MM.1S (cell line): Measurements from ENCODE around the gene ZNF366.

Experiments
- DNase-seq: peaks from one replicate; pipeline ENCODE4 v3.0.0-alpha.2; 2015
- H2AFZ ChIP-seq: fragments of 300-600 bp; sonication (generic); 2 replicates; pipeline ENCODE4 v1.6.0; 2016; ENCODE audit warnings: antibody characterized with exemption, low read length
- H3F3A ChIP-seq: fragments of 300-600 bp; sonication (generic); 2 replicates; pipeline ENCODE4 v1.6.1; 2016; ENCODE audit warnings: mild to moderate bottlenecking, antibody characterized with exemption, low read length, moderate library complexity, mixed read lengths; ENCODE audit not compliant: insufficient read depth
- H3K27ac ChIP-seq: fragments of 300-600 bp; sonication (generic); 2 replicates; pipeline ENCODE4 v1.5.1; 2016; ENCODE audit warnings: mild to moderate bottlenecking, low read length
- H3K27me3 ChIP-seq: fragments of 300-600 bp; sonication (generic); replicated peaks from 2 replicates; pipeline ENCODE4 v1.6.0; 2016; ENCODE audit warnings: low read length; ENCODE audit not compliant: insufficient read depth
- H3K36me3 ChIP-seq: fragments of 300-600 bp; sonication (generic); replicated peaks from 2 replicates; pipeline ENCODE4 v1.6.1; 2016; ENCODE audit warnings: mild to moderate bottlenecking, low read length, mixed read lengths; ENCODE audit not compliant: insufficient read depth
- H3K4me1 ChIP-seq: fragments of 300-600 bp; sonication (generic); 2 replicates; pipeline ENCODE4 v1.6.1; 2016; ENCODE audit warnings: low read length, mixed read lengths
- H3K4me2 ChIP-seq: fragments of 300-600 bp; sonication (generic); 2 replicates; pipeline ENCODE4 v1.6.0; 2016; ENCODE audit warnings: low read depth, low read length
- H3K4me3 ChIP-seq: fragments of 300-600 bp; sonication (generic); 2 replicates; pipeline ENCODE4 v1.5.1; 2016; ENCODE audit warnings: low read length, mixed read lengths
- H3K79me2 ChIP-seq: fragments of 300-600 bp; sonication (generic); 2 replicates; pipeline ENCODE4 v1.6.1; 2016; ENCODE audit warnings: mixed run types, low read length, mixed read lengths
- H3K9ac ChIP-seq: fragments of 300-600 bp; sonication (generic); 2 replicates; pipeline ENCODE4 v1.6.1; 2016; ENCODE audit warnings: low read length, mixed read lengths
- H3K9me2 ChIP-seq: fragments of 300-600 bp; sonication (generic); replicated peaks from 2 replicates; pipeline ENCODE4 v1.6.1; 2016; ENCODE audit warnings: mild to moderate bottlenecking, low read length, mixed read lengths; ENCODE audit not compliant: insufficient read depth
- H3K9me3 ChIP-seq: fragments of 300-600 bp; sonication (generic); replicated peaks from 2 replicates; pipeline ENCODE4 v1.6.1; 2016; ENCODE audit warnings: mild to moderate bottlenecking, low read length, mixed read lengths; ENCODE audit not compliant: insufficient read depth
- H4K20me1 ChIP-seq: fragments of 300-600 bp; sonication (generic); 2 replicates; pipeline ENCODE4 v1.6.1; 2016; ENCODE audit warnings: mild to moderate bottlenecking, low read length, moderate library complexity, mixed read lengths; ENCODE audit not compliant: insufficient read depth
- EZH2 ChIP-seq: fragments of 300-600 bp; sonication (generic); optimal IDR thresholded peaks from 2 replicates; pipeline ENCODE3; 2017; ENCODE audit warnings: low read depth, mild to moderate bottlenecking, antibody characterized with exemption, low read length, mixed read lengths
- EZH2phosphoT487 ChIP-seq: fragments of 300-600 bp; sonication (generic); IDR thresholded peaks from 2 replicates; pipeline ENCODE4 v1.6.1; 2018; ENCODE audit warnings: antibody characterized with exemption, low read length
- TF ChIP-seq, protein P1 (sequence below): fragments of 300-600 bp; sonication (generic); IDR thresholded peaks from 2 replicates; pipeline ENCODE4 v1.5.1; 2016; ENCODE audit warnings: antibody characterized with exemption, low read length, mixed read lengths

Gene ZNF366

DNA sequence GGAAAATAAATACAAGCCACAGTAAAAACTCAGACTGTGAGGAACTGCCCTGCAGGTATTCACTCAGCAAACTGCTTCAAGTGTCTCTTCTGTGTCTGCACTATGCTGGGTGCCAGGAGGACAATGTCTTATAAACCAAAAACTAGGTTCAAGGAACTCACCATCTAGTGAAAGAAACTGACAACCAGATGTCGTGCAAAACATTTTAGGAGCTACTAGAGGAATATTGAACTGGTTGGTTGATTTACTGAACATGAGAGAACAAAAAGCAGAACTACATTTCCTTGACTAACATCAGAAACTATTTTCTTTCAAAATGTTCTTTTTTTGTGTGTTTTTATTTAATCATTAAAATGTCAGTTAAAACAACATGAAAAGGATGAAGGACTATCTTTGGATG is 35.2 kb downstream of the ZNF366 start:
- Histone ChIP-seq H3F3A (no peaks in the 10 kb centered on the region), H3K9ac (no peak overlapping the region), H4K20me1 (no peaks in the 10 kb centered on the region), H2AFZ (no peak overlapping the region), H3K4me1 (0 out of 2 replicates have a peak, but pooled peaks cover under 1% of the 10 kb centered on the region), H3K9me2 (no peaks in the 10 kb centered on the region), H3K27ac (no peak overlapping the region), H3K27me3 (no peaks in the 10 kb centered on the region), H3K9me3 (no peaks in the 10 kb centered on the region), H3K79me2 (no peaks in the 10 kb centered on the region), H3K4me2 (no peak overlapping the region), H3K4me3 (no peak overlapping the region), H3K36me3 (no peaks in the 10 kb centered on the region)
- TF ChIP-seq, protein P1, sequence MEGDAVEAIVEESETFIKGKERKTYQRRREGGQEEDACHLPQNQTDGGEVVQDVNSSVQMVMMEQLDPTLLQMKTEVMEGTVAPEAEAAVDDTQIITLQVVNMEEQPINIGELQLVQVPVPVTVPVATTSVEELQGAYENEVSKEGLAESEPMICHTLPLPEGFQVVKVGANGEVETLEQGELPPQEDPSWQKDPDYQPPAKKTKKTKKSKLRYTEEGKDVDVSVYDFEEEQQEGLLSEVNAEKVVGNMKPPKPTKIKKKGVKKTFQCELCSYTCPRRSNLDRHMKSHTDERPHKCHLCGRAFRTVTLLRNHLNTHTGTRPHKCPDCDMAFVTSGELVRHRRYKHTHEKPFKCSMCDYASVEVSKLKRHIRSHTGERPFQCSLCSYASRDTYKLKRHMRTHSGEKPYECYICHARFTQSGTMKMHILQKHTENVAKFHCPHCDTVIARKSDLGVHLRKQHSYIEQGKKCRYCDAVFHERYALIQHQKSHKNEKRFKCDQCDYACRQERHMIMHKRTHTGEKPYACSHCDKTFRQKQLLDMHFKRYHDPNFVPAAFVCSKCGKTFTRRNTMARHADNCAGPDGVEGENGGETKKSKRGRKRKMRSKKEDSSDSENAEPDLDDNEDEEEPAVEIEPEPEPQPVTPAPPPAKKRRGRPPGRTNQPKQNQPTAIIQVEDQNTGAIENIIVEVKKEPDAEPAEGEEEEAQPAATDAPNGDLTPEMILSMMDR: no peak
- TF ChIP-seq EZH2phosphoT487 (no peak), EZH2 (no peak)
- DNase-seq: no peak

DNA sequence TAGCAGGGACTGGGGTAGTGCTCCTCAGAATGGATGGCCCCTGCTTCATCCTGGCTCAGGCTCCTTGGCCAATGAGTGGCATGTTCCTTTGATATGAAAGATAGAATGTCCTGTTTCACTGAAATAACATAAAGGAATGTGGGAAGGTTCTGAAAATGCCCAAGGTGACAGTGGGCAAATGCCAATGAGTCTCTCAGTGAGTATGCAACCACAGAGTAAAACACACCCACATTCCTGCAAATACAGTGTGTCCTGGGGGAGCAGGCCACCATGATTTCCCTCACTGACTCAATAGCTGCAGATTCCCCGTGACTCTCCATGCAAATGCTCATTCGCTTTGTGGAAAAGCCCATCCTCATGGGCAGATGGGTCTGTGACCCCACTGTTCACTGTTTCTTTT is 36.4 kb downstream of the ZNF366 start:
- no peak overlapping the region for H3K4me2 ChIP-seq
- no peaks in the 10 kb centered on the region for H3K9me2 ChIP-seq
- no peak overlapping the region for H2AFZ ChIP-seq
- no peaks in the 10 kb centered on the region for H3K9me3 ChIP-seq
- TF ChIP-seq EZH2: no peak
- TF ChIP-seq, protein P1: no peak
- TF ChIP-seq EZH2phosphoT487: no peak
- H3K79me2 ChIP-seq: no peaks in the 10 kb centered on the region
- H3K27ac ChIP-seq: no peak overlapping the region
- no peak for DNase-seq
- no peak overlapping the region for H3K9ac ChIP-seq
- no peaks in the 10 kb centered on the region for H3F3A ChIP-seq
- H3K36me3 ChIP-seq: no peaks in the 10 kb centered on the region
- peaks cover 13% of the 10 kb centered on the region; the same call in 1 of the 2 replicates for H3K4me1 ChIP-seq
- no peak overlapping the region for H3K4me3 ChIP-seq
- H3K27me3 ChIP-seq: no peaks in the 10 kb centered on the region
- no peaks in the 10 kb centered on the region for H4K20me1 ChIP-seq

DNA sequence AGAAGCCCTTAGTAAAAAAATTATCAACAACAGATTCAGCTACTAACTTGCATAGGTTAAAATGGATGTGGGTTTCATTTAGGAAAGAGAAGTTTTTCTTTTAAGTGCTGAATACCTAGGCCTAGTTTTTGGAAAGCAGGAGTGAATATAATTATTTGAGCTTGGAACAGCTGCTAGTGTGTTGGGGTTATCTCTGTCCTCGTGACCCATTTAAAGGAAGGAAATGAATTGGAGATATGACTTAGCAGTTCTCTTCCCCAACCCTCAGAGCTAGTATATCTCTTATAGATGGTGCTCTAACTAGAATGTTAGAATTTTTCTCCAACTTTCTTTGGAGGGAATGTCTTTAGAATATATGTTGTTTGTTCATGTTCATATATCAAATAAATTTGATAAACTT is 38.6 kb downstream of the ZNF366 start:
- Histone ChIP-seq H4K20me1 (no peaks in the 10 kb centered on the region), H3K79me2 (no peaks in the 10 kb centered on the region), H3K9me2 (no peaks in the 10 kb centered on the region), H2AFZ (no peak overlapping the region), H3K9me3 (no peaks in the 10 kb centered on the region), H3K27ac (no peak overlapping the region), H3K4me2 (no peak overlapping the region), H3K4me1 (peaks cover 14% of the 10 kb centered on the region; the same call in 1 of the 2 replicates), H3K36me3 (no peaks in the 10 kb centered on the region), H3F3A (peaks cover 5% of the 10 kb centered on the region; the same call in 1 of the 2 replicates), H3K9ac (no peak overlapping the region), H3K27me3 (no peaks in the 10 kb centered on the region), H3K4me3 (no peak overlapping the region)
- DNase-seq: no peak
- TF ChIP-seq, protein P1: no peak
- no peak for TF ChIP-seq EZH2
- no peak for TF ChIP-seq EZH2phosphoT487
